GM06990 (cell line): ENCODE measurements around the gene ZBTB18.

Experiments used
- DNase-seq: peaks from one replicate; pipeline ENCODE4 v3.0.0-alpha.2; 2011; ENCODE audit not compliant: insufficient read length; ENCODE audit errors: extremely low read depth
- H3K27me3 ChIP-seq: replicated peaks from 2 replicates; pipeline ENCODE4 v1.6.0; 2011; ENCODE audit warnings: low read length; ENCODE audit not compliant: control insufficient read depth, insufficient read depth
- H3K36me3 ChIP-seq: 2 replicates; pipeline ENCODE4 v1.5.1; 2011; ENCODE audit warnings: low read length; ENCODE audit not compliant: control insufficient read depth, insufficient read depth
- H3K4me3 ChIP-seq: replicated peaks from 2 replicates; pipeline ENCODE4 v1.5.1; 2011; ENCODE audit warnings: low read depth, mild to moderate bottlenecking, control low read depth, low read length
- CTCF ChIP-seq: IDR thresholded peaks from 2 replicates; pipeline ENCODE4 v1.5.1; 2011; ENCODE audit warnings: low read length, control low read depth, mild to moderate bottlenecking, inconsistent platforms; ENCODE audit not compliant: insufficient read depth, poor library complexity, severe bottlenecking

ZBTB18 gene

GRCh38 chr1:244096066-244096610, 45.1 kb downstream of the ZBTB18 start:
- no peak for DNase-seq
- Histone ChIP-seq H3K27me3 (peaks cover 1% of the 10 kb centered on the region), H3K36me3 (no peaks in the 10 kb centered on the region), H3K4me3 (no peak overlapping the region)
- no peak for TF ChIP-seq CTCF

GRCh38 chr1:244096691-244097090, 45.6 kb downstream of the ZBTB18 start:
- no peak for TF ChIP-seq CTCF
- peaks cover 1% of the 10 kb centered on the region for H3K27me3 ChIP-seq
- no peak overlapping the region for H3K4me3 ChIP-seq
- H3K36me3 ChIP-seq: no peaks in the 10 kb centered on the region
- DNase-seq: no peak

GRCh38 chr1:244097523-244098405, 46.7 kb downstream of the ZBTB18 start:
- TF ChIP-seq CTCF: no peak
- Histone ChIP-seq H3K4me3 (no peak overlapping the region), H3K36me3 (no peaks in the 10 kb centered on the region), H3K27me3 (peaks cover 1% of the 10 kb centered on the region)
- no peak for DNase-seq

- H3K36me3 ChIP-seq: no peaks in the 10 kb centered on the region
- TF ChIP-seq CTCF: no peak
- no peak overlapping the region for H3K4me3 ChIP-seq
- peaks cover 1% of the 10 kb centered on the region for H3K27me3 ChIP-seq
- no peak for DNase-seq
Observed at GRCh38 chr1:244099258-244099930, 48.3 kb downstream of the ZBTB18 start.

- Histone ChIP-seq H3K36me3 (no peaks in the 10 kb centered on the region), H3K27me3 (peaks cover 1% of the 10 kb centered on the region), H3K4me3 (no peak overlapping the region)
- DNase-seq: no peak
- no peak for TF ChIP-seq CTCF
Observed at GRCh38 chr1:244100276-244100675, 49.2 kb downstream of the ZBTB18 start.
